ENCODE results near the gene PNKP.

The PNKP gene

GRCh38 chr19:49866933-49867782 lies at the start of gene PNKP:
Gene PNKP, minus strand, starts transcription at chr19:49867576. Its CDS starts 372 bp downstream, at chr19:49867204.
- peak within 1 kb of the TSS; percentile 94 for H3K4me3 ChIP-seq (ENCODE audit: low read depth, low read length)

DNA sequence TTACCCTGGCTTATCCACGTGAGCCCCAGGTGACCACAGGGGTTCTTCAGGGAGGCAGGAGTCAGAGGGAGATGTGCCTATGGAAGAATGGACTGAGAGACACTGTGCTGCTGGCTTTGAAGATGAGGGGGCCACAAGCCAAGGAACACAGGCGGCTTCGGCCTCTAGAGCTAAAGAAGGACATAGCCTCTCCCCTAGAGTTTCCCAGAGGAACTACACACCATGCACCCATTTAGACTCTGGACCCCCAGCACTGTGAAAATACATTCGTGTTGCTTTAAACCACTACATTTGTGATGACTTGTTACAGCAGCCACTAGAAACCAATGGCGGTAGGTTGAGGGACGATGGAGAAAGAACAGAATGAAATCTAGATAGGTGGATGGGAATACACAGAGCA lies 47.9 kb upstream of the PNKP start:
- no peak overlapping the region for H3K4me3 ChIP-seq (ENCODE audit: low read depth, low read length)

- no peak overlapping the region for H3K4me3 ChIP-seq (ENCODE audit: low read depth, low read length)
Measured at GRCh38 chr19:49913720-49914119, 46.3 kb upstream of the PNKP start.

GRCh38 chr19:49912965-49913685 lies 45.7 kb upstream of the PNKP start:
- no peak overlapping the region for H3K4me3 ChIP-seq (ENCODE audit: low read depth, low read length)

DNA sequence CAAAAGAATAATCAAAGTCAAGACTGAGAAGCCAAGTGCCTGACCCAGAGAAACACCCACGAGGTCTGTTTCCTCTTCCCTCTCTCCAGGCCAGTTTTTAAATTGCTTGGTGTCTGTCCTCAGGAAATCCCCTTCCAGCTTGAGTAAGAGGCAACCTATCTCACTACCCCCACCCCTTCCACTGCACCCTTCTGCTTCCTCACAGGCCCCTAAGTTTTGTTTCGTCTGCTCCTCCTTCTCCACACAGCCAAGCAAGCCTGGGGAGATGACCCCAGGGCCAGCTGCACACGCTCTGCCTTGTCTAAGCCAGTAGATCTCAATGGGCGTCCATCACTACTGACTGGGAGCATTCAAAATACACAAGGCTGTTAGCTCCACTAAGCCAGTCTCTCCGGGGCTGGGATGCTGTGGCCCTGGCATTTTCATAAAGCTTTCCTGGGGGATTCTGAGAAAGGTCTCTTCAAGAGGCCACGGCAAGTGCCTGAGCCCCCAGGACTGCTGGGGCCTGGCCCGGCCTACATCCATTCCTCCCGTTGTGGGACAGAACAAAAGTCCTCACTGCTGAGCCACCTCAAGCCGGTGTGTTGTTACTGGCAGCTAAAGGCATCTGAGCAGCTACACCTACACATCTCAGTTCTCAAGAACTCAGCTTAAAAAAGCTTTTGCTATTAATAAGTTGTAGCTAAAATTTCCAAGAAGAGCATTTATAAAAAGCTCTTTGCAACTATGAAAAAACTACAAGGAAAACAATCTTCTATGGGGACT lies 44.2 kb upstream of the PNKP start:
- no peak overlapping the region for H3K4me3 ChIP-seq (ENCODE audit: low read depth, low read length)

DNA sequence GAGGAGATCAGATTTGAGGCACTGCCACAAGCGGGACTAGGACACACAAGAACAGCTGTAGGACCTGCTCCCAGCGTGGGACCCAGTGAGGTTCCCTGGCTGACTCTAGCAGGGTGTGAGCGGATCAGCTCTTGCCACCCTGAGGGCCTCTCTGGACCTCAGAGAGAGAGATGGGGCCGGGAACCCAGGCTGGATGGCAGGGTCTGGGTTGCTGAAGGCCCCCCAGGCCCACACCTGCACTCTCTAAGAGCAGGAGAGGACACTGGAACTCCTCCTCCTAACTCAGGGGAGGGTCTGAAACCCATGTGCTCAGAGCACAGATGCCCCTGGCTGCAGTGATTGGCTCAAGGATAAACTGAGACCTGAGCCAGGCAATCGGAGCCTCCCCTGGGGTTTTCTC lies 42.8 kb upstream of the PNKP start:
- H3K4me3 ChIP-seq (ENCODE audit: low read depth, low read length) = no peak overlapping the region

- H3K4me3 ChIP-seq (ENCODE audit: low read depth, low read length) = no peak overlapping the region
Measured at GRCh38 chr19:49908480-49909420, 41.4 kb upstream of the PNKP start.

GRCh38 chr19:49907745-49908446 lies 40.5 kb upstream of the PNKP start:
- no peak overlapping the region for H3K4me3 ChIP-seq (ENCODE audit: low read depth, low read length)

- H3K4me3 ChIP-seq (ENCODE audit: low read depth, low read length) = no peak overlapping the region
Measured at GRCh38 chr19:49906879-49907564, 39.6 kb upstream of the PNKP start.

- H3K4me3 ChIP-seq (ENCODE audit: low read depth, low read length) = no peak overlapping the region
Measured at GRCh38 chr19:49904136-49904535, 36.8 kb upstream of the PNKP start.

DNA sequence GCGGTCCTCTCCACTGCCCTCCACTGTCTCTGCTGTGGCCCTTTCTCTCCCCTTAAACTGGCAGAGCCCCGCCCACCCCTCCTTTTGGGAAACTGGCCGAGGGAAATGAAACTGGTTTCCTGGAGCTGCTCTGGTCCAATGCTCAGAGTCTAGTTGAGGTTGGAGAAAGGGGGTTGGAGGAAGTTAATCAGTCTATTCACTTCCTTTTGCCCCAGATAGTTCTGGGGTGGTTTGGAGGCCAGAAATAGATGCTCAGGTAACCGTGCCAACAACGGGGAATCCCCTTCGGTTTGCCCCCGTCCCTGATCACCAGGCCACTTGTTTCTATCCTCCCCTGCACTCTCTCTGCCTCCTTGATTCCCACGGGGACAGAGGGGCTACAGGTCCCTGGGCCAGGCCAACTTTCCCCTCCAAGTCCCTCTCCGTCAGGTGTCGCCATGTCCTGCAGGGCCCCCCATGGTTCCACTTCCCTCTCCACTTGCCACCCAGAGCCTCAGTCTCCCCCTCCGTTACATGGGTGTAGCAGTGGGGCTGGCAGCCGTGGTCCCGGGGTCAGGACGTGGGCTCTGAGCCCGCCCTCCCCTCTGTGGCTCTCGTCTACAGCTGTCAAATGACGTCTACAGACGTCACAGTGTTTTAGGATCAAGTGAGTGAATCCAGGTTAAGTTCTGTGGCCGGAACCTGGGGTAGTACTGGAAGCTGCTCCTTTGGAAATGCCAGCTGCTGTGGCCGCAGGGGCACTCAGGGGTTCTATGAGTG lies 29.7 kb upstream of the PNKP start, which contains the start of gene IL4I1:
Gene IL4I1, minus strand, starts transcription at position 25 of the 759 bp plus-strand sequence. CDS start 727 bp downstream, outside the sequence.
- H3K4me3 ChIP-seq (ENCODE audit: low read depth, low read length) = no peak within 1 kb of the TSS

- no peak overlapping the region for H3K4me3 ChIP-seq (ENCODE audit: low read depth, low read length)
Measured at GRCh38 chr19:49895566-49896297, 28.4 kb upstream of the PNKP start.

DNA sequence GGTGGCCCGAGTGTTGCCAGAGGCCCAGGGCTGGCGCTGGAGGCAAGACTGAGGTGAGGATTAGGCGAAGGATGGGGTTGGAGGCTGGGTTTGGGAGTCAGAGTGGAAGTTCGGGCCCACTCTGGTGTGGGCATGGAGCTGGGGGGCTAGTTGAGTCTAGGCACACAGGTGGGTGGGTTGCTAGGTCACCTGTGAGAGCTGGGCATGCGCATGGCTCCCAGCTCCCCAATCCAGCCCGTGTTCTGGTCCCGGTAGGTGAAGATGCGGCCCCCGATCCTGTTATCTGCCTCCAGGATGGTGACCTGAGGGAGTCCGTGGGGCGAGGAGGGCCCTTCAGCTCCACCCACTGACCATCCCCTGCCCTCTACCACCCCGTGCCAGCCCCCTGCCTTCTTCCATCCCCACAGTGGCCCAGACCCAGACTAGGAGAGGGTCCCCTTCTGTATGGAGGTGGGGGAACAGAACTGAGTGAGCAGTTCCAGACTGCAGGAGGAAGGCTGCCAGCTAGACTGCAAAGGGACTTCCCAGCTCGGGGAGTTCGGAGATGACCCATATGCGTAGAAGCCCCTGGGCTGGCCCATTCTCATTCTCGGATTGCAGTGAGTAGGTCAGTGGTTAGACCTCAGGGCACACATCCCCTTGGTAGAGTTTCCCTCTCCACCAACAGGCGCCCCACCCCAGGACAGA lies 27.6 kb upstream of the PNKP start:
- H3K4me3 ChIP-seq (ENCODE audit: low read depth, low read length) = no peak overlapping the region

DNA sequence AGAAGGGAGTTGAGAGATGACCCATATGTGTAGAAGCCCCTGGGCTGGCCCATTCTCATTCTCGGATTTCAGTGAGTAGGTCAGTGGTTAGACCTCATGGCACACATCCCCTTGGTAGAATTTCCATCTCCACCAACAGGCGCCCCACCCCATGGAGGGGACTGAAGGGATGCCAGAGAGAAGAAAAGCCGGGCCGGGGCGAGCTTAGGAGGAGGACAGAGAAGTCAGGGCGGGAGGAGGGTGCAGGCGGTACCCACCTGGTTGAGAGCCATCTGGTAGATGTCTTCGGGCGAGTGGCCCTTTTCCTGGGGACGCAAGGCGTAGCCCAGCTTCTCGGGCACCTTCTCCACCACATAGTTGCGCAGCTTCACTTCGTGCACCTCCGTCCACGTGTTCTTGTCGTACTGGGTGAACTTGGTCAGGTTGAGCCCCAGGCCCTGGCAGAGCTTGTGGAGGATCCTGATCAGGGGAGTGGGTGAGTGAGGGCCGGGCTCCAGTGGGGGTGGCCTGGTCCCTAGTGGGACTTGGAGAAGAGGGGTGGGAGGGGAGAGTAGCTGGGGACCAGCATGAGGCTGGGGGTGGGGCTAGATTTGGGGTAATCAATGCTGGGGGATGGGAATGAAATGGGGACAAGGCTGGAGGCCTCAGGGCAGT lies 26.8 kb upstream of the PNKP start:
- H3K4me3 ChIP-seq (ENCODE audit: low read depth, low read length) = no peak overlapping the region

- no peak overlapping the region for H3K4me3 ChIP-seq (ENCODE audit: low read depth, low read length)
Measured at GRCh38 chr19:49892716-49893115, 25.3 kb upstream of the PNKP start.

DNA sequence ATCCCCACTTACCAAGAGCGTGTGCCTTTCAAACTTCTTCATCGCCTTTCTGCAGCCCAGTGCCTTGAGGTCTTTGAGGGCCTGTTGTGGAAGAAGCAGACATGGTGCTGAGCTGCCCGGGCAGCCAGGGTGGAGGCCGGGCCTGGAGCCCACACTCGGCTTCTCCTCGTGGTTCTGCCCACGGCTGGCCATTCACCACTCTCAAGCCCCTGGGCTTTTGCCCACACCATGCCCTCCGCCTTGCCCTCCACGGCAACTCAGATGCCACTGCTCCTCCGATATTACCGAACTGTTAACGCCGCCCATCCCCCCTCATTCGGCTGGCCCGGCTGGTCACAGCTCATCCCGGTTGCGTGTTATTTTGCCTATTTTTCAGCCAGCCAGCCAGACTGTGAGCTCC lies 24.0 kb upstream of the PNKP start:
- H3K4me3 ChIP-seq (ENCODE audit: low read depth, low read length) = no peak overlapping the region

Measured in iPS-11a (cell line).